ENCODE measurements around the gene GBP3. TPM values are rescaled to one million over a fixed set of nuclear protein-coding genes. Genes with fewer than 3 reads are reported as not detected.
"Not testable (repeated sequence)": the region's sequence is repeated elsewhere in the genome, so short reads cannot be mapped to it uniquely, and the experiment has no call there.

Gene GBP3
- total RNA-seq, 1 donor from 2014 or later: 39.4 TPM

- TF ChIP-seq CTCF (IDR thresholded peaks at IDR 0.05; ENCODE audit: insufficient read depth, low read length, poor library complexity, severe bottlenecking): no peak
- no peak for DNase-seq (ENCODE audit: low read depth)
- no peaks in the 10 kb centered on the region for H3K27me3 ChIP-seq (ENCODE audit: control insufficient read depth, insufficient read depth, low read length)
- H3K36me3 ChIP-seq (ENCODE audit: control insufficient read depth, insufficient read depth, low read length): no peaks in the 10 kb centered on the region
- peak overlapping the region; percentile 54 for H3K4me3 ChIP-seq (ENCODE audit: low read depth, low read length)
Observed at GRCh38 chr1:89064632-89065031, 42.0 kb upstream of the GBP3 start.

GRCh38 chr1:89063094-89063493 is 40.4 kb upstream of the GBP3 start:
- DNase-seq (ENCODE audit: low read depth): no peak
- Histone ChIP-seq H3K4me3 (ENCODE audit: low read depth, low read length) (no peak overlapping the region), H3K27me3 (ENCODE audit: control insufficient read depth, insufficient read depth, low read length) (no peaks in the 10 kb centered on the region), H3K36me3 (ENCODE audit: control insufficient read depth, insufficient read depth, low read length) (peaks cover 2% of the 10 kb centered on the region)
- no peak for TF ChIP-seq CTCF (IDR thresholded peaks at IDR 0.05; ENCODE audit: insufficient read depth, low read length, poor library complexity, severe bottlenecking)

GRCh38 chr1:89060091-89060490 is 37.4 kb upstream of the GBP3 start:
- no peak for TF ChIP-seq CTCF (IDR thresholded peaks at IDR 0.05; ENCODE audit: insufficient read depth, low read length, poor library complexity, severe bottlenecking)
- peaks cover 2% of the 10 kb centered on the region for H3K36me3 ChIP-seq (ENCODE audit: control insufficient read depth, insufficient read depth, low read length)

DNA sequence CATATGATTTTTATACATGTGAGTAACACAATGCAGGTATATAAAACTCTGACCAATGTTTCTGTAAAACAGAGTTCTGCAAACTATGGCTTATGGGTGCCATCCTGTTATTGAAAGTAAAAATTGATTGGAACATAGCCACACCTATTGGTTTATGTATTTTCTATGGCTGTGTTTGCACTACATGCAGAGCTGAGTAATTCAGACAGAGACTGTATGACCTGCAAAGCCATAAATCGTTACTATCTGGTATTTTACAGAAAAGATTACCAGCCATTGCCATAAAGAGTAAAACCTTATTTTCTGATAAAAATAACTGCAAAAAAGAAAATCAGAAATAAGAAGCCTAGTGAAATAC is 29.3 kb upstream of the GBP3 start:
- DNase-seq (ENCODE audit: low read depth): no peak
- Histone ChIP-seq H3K36me3 (ENCODE audit: control insufficient read depth, insufficient read depth, low read length) (no peaks in the 10 kb centered on the region), H3K4me3 (ENCODE audit: low read depth, low read length) (no peak overlapping the region), H3K27me3 (ENCODE audit: control insufficient read depth, insufficient read depth, low read length) (no peaks in the 10 kb centered on the region)
- TF ChIP-seq CTCF (IDR thresholded peaks at IDR 0.05; ENCODE audit: insufficient read depth, low read length, poor library complexity, severe bottlenecking): no peak

More at GRCh38 chr1:89060091-89060490, 37.4 kb upstream of the GBP3 start:
- Histone ChIP-seq H3K4me3 (ENCODE audit: low read depth, low read length) (no peak overlapping the region), H3K27me3 (ENCODE audit: control insufficient read depth, insufficient read depth, low read length) (no peaks in the 10 kb centered on the region)
- DNase-seq (ENCODE audit: low read depth): no peak

GRCh38 chr1:89051300-89051954 is 28.8 kb upstream of the GBP3 start:
- no peaks in the 10 kb centered on the region for H3K36me3 ChIP-seq (ENCODE audit: control insufficient read depth, insufficient read depth, low read length)
- no peaks in the 10 kb centered on the region for H3K27me3 ChIP-seq (ENCODE audit: control insufficient read depth, insufficient read depth, low read length)
- no peak for DNase-seq (ENCODE audit: low read depth)
- no peak overlapping the region for H3K4me3 ChIP-seq (ENCODE audit: low read depth, low read length)
- TF ChIP-seq CTCF (IDR thresholded peaks at IDR 0.05; ENCODE audit: insufficient read depth, low read length, poor library complexity, severe bottlenecking): no peak

DNA sequence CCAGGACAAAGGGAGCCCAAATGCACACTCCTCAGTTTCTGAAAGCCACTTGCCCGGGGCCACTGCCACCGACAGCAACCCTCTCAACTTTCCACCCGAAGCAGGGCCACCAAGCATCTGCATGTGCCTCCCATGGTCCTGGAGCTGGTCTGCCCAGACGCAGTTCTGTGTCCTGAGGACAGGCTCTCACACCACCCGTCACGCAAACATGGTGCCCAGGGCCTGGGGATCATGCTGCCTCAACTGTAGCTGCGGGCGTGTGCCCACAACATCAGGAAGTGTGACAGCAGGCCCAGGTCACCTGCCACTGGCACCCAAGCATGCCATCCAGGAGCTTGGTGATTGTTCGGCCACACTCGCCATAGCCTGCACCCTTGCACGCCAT is 28.0 kb upstream of the GBP3 start:
- no peak for DNase-seq (ENCODE audit: low read depth)
- Histone ChIP-seq H3K4me3 (ENCODE audit: low read depth, low read length) (no peak overlapping the region), H3K36me3 (ENCODE audit: control insufficient read depth, insufficient read depth, low read length) (no peaks in the 10 kb centered on the region), H3K27me3 (ENCODE audit: control insufficient read depth, insufficient read depth, low read length) (no peaks in the 10 kb centered on the region)
- no peak for TF ChIP-seq CTCF (IDR thresholded peaks at IDR 0.05; ENCODE audit: insufficient read depth, low read length, poor library complexity, severe bottlenecking)

- H3K4me3 ChIP-seq (ENCODE audit: low read depth, low read length); H3K27me3 ChIP-seq (ENCODE audit: control insufficient read depth, insufficient read depth, low read length); H3K36me3 ChIP-seq (ENCODE audit: control insufficient read depth, insufficient read depth, low read length); DNase-seq (ENCODE audit: low read depth): not testable (repeated sequence)
Observed at GRCh38 chr1:89049901-89050648, 27.4 kb upstream of the GBP3 start.

- DNase-seq (ENCODE audit: low read depth); H3K4me3 ChIP-seq (ENCODE audit: low read depth, low read length); H3K27me3 ChIP-seq (ENCODE audit: control insufficient read depth, insufficient read depth, low read length); H3K36me3 ChIP-seq (ENCODE audit: control insufficient read depth, insufficient read depth, low read length): not testable (repeated sequence)
Observed at GRCh38 chr1:89049187-89049586, 26.5 kb upstream of the GBP3 start.
